NCI-H2029 treated with DMSO at 0.1 percent for 48 hours (cell line): ENCODE results near the gene ADGRF5.

ENCODE experiments used
- DNase-seq: peaks from one replicate; lab custom pipeline; 2025; lab: John Stamatoyannopoulos, UW

The ADGRF5 gene

DNA sequence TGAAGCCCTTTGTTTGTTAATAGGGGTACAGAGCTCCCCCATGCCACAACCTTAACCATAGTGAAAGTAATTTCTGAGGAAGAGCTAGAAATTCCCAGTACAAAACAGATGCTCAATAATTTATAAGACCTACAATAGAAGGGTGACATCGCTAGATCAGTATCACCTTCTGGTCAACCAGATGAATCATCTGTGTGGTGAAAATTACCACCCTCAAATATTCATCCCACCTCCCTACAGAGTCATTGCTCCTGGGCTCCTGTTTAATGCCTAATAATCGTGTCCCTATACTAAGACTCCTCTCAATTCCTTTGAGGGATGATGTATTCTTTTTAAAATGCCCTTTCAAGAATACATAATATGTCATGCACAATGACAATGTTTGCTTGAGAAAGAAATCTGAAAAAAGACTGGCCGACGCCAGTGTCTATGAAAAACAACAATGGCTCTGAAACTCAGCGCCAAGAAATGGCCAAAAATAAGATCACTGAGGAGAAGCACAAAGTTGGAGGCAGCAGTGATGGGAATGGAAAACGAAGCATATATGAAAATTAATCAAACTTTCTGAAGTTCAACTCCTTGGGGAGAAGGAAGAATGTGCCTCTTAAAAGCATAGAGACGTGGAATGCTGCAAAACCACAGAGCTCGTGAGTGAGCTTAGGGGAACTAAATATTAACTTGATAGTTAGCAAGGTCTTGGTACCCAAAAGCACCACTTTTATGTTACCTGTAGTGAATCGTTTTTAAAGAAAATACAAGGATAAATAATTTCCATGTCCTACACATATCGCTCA lies 11.0 kb upstream of the ADGRF5 start:
- no peak for DNase-seq

DNA sequence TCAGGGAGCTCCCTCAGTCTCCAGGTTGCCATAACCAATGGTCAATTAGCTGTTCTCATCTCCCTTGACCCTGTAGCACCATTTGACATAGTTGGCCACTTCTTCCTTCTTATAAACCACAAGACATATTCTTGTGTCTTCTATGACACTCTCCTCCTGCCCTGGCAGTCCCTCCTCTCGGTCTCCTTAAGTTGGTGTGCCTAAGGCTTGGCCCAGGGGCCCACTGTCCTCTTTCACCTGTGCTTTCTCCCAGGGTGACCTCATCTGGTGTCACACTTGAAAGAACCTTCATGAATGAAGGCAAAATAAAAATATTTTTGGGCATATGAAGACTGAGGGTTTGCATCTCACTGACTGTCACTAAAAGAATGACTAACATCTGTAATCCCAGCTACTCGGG lies 9.7 kb upstream of the ADGRF5 start:
- no peak for DNase-seq

GRCh38 chr6:46930331-46930730 lies 8.6 kb upstream of the ADGRF5 start:
- no peak for DNase-seq

- no peak for DNase-seq
Observed at GRCh38 chr6:46927066-46927465, 5.3 kb upstream of the ADGRF5 start.

GRCh38 chr6:46926481-46926880 lies 4.7 kb upstream of the ADGRF5 start:
- DNase-seq, result no peak

DNA sequence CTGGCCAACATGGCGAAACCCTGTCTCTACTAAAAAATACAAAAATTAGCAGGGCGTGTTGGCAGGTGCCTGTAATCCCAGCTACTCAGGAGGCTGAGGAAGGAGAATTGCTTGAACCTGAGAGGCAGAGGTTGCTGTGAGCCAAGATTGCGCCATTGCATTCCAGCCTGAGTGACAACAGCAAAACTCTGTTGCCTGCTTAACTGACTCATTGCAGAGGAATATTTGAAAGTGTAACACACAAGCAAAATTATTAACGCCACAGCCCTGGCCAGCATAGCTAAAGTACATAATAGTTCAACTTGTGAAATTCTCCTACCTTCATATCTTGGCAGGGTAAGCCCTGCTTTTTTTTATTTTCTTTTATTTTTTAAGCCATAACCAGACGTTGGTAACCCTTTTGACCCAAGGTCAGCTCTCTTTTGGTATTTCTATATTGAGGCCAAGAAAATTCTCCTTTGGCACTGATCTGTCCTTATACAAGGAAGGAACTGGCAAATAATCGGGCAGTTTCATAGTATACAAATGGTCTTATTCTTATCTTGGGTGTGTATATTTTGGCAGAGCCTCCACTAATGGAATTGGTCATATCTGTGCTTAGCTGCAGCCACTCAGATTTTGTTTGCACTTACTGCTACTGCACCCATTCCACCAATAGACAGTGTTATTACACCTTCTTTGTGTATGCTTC lies 4.0 kb upstream of the ADGRF5 start:
- no peak for DNase-seq

- no peak for DNase-seq
Observed at GRCh38 chr6:46923476-46923875, 1.7 kb upstream of the ADGRF5 start.

DNA sequence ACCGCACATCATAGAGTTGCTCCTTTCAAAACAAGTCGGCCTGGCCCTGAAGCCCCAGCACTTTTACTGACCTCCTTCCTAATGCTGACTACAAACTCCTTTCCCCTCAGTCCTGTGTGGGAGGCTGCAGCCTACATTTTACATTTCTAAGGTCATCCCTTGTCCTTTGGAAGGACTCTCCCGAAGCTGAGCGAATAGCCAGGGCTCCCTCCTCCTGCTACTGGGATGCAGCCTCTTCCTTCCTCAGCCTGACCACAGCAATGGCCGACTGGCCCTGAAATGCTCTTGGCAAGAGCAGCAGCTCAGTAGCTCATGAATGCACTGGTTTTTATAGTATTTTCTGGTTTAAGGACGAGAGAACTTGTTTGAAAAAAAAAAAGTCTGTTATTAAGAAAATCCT lies 679 bp downstream of the ADGRF5 start:
- no peak for DNase-seq

- DNase-seq, result no peak
Observed at GRCh38 chr6:46918806-46919205, 2.9 kb downstream of the ADGRF5 start.

- DNase-seq, result no peak
Observed at GRCh38 chr6:46917002-46917545, 4.7 kb downstream of the ADGRF5 start.

GRCh38 chr6:46915866-46916265 lies 5.9 kb downstream of the ADGRF5 start:
- DNase-seq, result no peak

DNA sequence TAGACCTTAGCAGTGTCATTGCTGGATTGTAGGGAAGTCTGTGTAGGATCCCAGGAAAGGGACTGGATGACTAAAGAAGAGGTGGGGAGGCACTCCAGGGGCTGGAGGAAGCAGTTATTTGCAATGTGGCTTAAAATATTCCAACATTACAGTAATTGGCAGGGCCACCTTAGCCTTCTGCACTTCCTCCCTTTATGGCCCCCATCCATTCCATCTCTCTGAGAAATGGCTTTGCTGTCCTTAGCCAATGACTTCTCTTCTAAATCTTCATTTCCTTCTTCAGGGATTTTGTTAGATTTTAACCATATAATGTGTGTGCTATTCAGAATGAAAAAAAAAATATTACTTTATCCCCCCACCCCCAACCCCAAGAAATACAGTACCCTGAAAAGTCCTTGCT lies 6.4 kb downstream of the ADGRF5 start:
- DNase-seq, result no peak

DNA sequence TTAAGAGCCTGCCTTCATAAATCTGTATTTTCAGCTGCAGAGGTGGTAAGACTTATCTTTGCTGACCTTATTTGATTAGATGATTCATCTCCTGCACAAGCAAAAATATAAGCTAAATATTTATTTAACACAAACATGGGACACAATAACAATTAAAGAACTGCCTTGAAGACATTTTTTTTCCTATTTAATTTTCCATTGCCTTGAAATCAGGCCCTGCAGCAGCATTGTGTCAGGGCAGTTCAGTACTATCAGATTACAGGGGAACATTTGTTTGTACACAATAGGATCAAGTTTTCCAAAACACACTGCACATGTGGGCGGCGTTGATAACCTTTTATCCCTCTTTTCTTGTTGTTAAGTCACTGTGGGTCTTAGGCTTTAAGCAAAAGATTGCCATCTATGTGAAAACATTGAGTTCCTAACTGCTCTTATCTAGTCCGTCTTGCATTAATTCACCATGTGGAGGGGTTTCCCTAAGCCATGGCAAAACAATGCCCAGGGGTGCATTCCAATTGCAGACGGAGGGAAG lies 7.4 kb downstream of the ADGRF5 start:
- DNase-seq, result peak; percentile 26

GRCh38 chr6:46909371-46909770 lies 12.4 kb downstream of the ADGRF5 start:
- DNase-seq, result no peak

- no peak for DNase-seq
Observed at GRCh38 chr6:46906776-46907175, 15.0 kb downstream of the ADGRF5 start.

DNA sequence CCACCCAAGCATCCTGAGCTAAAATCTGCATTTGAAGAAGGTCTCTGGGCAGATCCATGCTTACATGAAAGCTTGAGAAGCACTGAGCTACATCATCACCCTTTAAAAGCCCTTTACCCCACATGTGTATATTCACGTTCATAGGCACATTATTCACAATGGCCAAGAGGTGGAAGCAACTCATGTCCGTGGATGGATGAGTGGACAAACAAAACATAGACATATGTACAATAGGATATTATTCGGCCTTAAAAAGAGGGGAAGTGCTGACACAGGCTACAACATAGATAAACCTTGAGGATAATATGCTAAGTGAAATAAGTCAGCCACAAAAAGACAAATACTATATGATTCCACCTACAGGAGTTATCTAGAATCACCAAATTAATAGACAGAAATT lies 17.6 kb downstream of the ADGRF5 start:
- DNase-seq, result no peak

DNA sequence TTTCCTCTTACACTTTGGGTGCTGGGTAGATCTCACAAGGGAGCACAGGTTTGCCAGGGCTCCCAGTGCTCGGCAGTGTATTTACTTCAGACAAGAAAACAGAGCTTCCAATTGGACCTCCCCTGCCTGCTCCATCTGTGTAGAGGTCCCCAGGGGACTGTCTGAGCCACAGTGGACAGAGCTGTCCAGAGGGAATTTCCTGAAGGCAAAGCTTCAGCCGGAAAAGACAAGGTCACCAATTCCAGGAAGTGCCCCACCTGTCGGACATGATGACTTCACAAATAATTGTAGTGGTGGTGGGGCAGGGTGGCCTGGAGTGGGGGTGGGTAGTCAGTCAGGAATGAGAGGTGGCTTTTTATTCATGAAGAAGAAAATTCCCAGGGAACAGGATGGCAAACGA lies 18.6 kb downstream of the ADGRF5 start:
- no peak for DNase-seq

DNA sequence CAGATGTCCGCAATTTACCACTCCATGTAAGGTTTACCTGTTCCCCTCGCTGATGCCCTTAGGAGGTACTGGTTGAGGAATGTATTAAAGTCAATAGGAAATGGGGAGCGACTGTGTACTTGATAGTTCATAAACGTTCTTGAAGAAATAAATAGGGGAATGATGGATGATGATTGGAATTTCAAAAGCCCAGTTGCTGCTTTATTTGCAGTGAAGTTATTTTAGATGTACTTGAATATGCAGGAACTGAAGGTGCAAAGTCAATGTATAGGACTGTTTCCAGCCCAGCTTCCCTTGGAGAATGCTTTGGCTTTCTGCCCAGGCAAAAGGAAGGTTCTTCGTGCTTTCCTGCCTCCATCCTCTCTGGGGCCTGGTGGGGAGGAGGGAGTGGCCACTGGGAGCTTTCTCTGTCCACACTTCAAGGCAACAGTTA lies 19.8 kb downstream of the ADGRF5 start:
- DNase-seq, result no peak

DNA sequence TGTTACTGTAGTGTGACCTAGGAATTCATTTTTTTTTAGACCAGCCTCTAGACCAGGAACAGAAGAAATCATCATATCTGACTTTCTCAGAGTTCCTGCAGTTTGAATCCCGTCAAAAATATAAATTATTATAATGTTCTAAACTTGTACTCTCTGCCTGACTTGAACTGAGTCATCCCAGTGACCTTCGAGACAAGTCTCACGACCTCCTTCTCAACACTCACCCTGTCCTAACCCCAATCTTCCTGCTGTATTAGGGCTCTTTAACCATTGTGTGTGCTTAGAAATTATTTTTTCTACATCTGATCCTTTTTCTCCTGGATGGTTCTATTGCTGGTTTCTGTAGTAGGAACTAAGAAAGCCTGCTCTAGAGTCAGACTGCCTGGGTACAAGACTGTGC lies 21.5 kb downstream of the ADGRF5 start:
- no peak for DNase-seq

- DNase-seq, result no peak
Observed at GRCh38 chr6:46899659-46900058, 22.1 kb downstream of the ADGRF5 start.

- no peak for DNase-seq
Observed at GRCh38 chr6:46898006-46898405, 23.7 kb downstream of the ADGRF5 start.

DNA sequence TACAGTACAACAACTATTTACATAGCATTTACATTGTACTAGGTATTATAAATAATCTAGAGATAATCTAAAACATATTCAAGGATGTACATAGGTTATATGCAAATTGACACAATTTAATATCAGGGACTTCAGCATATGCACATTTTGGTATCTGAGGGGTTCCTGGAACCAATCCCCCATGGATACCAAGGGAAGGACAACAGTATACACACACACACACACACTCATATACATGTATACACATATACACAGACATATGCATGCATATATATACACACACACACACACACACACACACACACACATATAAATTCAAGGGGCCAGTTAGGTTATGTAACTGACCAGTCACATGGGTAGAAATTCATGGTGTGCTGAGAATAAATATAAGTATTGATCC lies 24.9 kb downstream of the ADGRF5 start:
- no peak for DNase-seq

DNA sequence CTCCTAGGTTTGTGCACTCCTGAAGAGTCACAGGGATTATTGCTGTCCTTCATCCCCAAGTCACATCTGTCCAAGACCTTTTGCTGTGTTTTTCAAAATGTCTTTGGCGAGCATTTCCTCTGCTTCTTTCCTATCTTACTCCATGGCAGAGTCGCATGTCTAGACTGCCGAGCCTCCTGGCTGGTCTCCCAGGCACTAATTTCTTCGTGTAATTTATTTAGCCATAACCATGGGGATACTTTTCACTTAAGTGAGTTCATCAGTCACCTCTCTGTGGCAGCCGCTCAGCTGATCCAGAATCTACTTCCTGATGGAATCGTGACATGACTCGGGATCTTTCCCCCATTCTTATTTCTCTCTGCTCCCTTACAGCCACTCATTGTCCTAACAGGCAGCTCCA lies 25.8 kb downstream of the ADGRF5 start:
- DNase-seq, result no peak
